Measurements from ENCODE around the gene ABLIM1. TPM values are rescaled to one million over a fixed set of nuclear protein-coding genes. Genes with fewer than 3 reads are reported as not detected.
A peak's percentile ranks its signal among the peaks of the same experiment; 100 is the strongest.

The ABLIM1 gene
- total RNA-seq, 1 donor from 2014 or later, result 70.0 TPM

DNA sequence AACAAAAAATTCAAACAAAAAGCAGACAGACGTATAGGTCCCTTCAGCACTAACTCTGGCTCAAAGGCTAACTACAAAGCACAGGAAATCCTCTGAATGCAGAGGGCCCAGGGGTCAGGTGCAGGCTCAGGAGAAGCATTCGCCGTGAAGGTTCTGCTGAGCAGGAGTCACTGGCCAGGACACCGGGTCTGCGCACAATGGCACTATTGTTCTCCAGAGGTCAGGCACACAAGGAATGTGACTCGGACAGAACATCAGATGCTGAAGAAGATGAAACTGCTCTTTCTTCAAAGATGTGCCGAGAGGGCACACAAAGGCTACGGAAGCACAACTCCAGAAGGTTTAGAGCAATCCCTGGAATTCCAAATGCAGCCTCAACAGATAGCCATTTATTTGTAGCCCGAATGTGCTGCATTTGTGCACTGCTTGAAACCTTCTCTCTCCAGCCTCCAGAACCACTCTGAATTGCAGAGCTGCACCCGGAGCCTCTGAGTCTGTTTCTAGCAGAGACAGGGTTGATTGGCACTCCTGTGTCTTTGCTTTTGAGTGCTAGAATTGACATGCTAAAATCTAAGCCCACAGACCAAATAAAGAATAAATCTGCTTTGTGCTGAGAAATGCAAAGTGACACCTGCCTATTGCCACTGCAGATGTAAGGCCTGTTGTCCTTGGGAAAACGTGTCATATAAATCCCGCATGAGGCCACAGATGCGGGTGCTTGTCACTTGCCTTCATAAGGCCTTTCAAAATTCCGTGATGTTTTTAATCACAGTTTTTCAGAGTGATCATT is 168.4 kb downstream of the ABLIM1 start:
- Histone ChIP-seq H3K9ac (ENCODE audit: low read length) (no peak overlapping the region), H3K27ac (ENCODE audit: low read depth, low read length) (no peak overlapping the region), H3K79me2 (ENCODE audit: insufficient read depth, low read length) (no peaks in the 10 kb centered on the region), H3K36me3 (ENCODE audit: insufficient read depth, low read length) (no peaks in the 10 kb centered on the region), H4K20me1 (ENCODE audit: insufficient read depth, low read length) (no peaks in the 10 kb centered on the region), H3K9me3 (ENCODE audit: insufficient read depth, low read depth, low read length) (no peaks in the 10 kb centered on the region), H2AFZ (ENCODE audit: low read depth, low read length) (no peak overlapping the region), H3K4me3 (ENCODE audit: insufficient read depth, low read depth, low read length) (no peak overlapping the region), H3K4me1 (ENCODE audit: insufficient read depth, low read length) (peaks cover 13% of the 10 kb centered on the region), H3K4me2 (ENCODE audit: low read length) (peak overlapping the region; percentile 33), H3K27me3 (ENCODE audit: insufficient read depth, low read length) (no peaks in the 10 kb centered on the region)
- peaks cover 56% of the 10 kb centered on the region for H3K4me1 Mint-ChIP-seq (ENCODE audit: low read depth, unreplicated experiment)
- H3K27ac Mint-ChIP-seq (ENCODE audit: unreplicated experiment), result peak overlapping the region; percentile 64
- DNase-seq (ENCODE audit: low read depth), result no peak
- peaks cover 5% of the 10 kb centered on the region for H3K9me3 Mint-ChIP-seq (ENCODE audit: unreplicated experiment)
- H3K36me3 Mint-ChIP-seq (ENCODE audit: low read depth, unreplicated experiment), result peaks cover 12% of the 10 kb centered on the region
- H3K4me3 Mint-ChIP-seq (ENCODE audit: unreplicated experiment), result no peak overlapping the region
- H3K27me3 Mint-ChIP-seq (ENCODE audit: low read depth, unreplicated experiment), result no peaks in the 10 kb centered on the region
- TF ChIP-seq, protein P1, sequence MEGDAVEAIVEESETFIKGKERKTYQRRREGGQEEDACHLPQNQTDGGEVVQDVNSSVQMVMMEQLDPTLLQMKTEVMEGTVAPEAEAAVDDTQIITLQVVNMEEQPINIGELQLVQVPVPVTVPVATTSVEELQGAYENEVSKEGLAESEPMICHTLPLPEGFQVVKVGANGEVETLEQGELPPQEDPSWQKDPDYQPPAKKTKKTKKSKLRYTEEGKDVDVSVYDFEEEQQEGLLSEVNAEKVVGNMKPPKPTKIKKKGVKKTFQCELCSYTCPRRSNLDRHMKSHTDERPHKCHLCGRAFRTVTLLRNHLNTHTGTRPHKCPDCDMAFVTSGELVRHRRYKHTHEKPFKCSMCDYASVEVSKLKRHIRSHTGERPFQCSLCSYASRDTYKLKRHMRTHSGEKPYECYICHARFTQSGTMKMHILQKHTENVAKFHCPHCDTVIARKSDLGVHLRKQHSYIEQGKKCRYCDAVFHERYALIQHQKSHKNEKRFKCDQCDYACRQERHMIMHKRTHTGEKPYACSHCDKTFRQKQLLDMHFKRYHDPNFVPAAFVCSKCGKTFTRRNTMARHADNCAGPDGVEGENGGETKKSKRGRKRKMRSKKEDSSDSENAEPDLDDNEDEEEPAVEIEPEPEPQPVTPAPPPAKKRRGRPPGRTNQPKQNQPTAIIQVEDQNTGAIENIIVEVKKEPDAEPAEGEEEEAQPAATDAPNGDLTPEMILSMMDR (IDR thresholded peaks at IDR 0.05; ENCODE audit: insufficient read depth, low read depth, low read length), result no peak
- TF ChIP-seq EZH2 (IDR thresholded peaks at IDR 0.05; ENCODE audit: insufficient read depth, low read length), result no peak
- FAIRE-seq, result no peak

DNA sequence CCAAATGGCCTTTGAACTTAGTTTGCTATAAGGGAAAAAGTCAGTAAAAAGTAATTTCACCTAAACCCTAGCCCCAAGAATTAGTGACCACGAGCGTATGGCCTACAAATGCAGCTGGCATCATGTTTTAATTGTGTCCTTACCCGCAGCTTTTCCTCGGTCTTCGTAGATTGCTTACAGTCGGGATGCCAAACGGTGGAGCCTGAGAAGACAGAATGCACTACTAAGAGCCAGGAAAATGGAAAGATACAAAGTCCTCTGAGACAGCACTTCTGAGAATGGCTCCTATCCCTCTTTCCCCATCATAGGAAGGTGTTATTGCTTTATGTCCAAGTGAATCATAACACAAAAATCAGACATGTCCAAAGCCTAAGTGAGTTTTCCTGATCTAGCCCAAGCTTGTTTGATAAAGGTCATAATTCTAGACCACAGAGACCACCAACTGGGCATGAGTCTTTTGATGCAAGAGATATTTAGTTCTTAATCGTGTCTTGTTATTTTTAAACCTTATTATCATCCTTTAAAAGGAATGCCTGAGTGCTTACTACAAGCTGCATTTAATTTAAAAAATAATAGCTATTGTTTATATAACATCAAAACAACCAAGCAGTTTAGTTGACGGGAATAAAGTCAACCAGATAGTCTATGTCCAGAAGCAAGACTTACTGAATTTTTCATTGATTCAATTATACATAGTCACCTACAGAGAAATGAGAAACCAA is 170.1 kb downstream of the ABLIM1 start:
- Mint-ChIP-seq H3K9me3 (ENCODE audit: unreplicated experiment) (peaks cover 7% of the 10 kb centered on the region), H3K4me3 (ENCODE audit: unreplicated experiment) (no peak overlapping the region), H3K27ac (ENCODE audit: unreplicated experiment) (peak overlapping the region; percentile 92), H3K27me3 (ENCODE audit: low read depth, unreplicated experiment) (no peaks in the 10 kb centered on the region), H3K4me1 (ENCODE audit: low read depth, unreplicated experiment) (peaks cover 51% of the 10 kb centered on the region), H3K36me3 (ENCODE audit: low read depth, unreplicated experiment) (peaks cover 26% of the 10 kb centered on the region)
- H3K27ac ChIP-seq (ENCODE audit: low read depth, low read length), result peak overlapping the region; percentile 28
- peak overlapping the region; percentile 42 for H3K4me2 ChIP-seq (ENCODE audit: low read length)
- H3K36me3 ChIP-seq (ENCODE audit: insufficient read depth, low read length), result no peaks in the 10 kb centered on the region
- FAIRE-seq, result no peak
- peak; percentile 62 for DNase-seq (ENCODE audit: low read depth)
- no peaks in the 10 kb centered on the region for H4K20me1 ChIP-seq (ENCODE audit: insufficient read depth, low read length)
- no peak for TF ChIP-seq EZH2 (IDR thresholded peaks at IDR 0.05; ENCODE audit: insufficient read depth, low read length)
- TF ChIP-seq, protein P1 (IDR thresholded peaks at IDR 0.05; ENCODE audit: insufficient read depth, low read depth, low read length), result no peak
- H3K9ac ChIP-seq (ENCODE audit: low read length), result no peak overlapping the region
- H3K27me3 ChIP-seq (ENCODE audit: insufficient read depth, low read length), result no peaks in the 10 kb centered on the region
- peaks cover 13% of the 10 kb centered on the region for H3K4me1 ChIP-seq (ENCODE audit: insufficient read depth, low read length)
- no peak overlapping the region for H2AFZ ChIP-seq (ENCODE audit: low read depth, low read length)
- H3K9me3 ChIP-seq (ENCODE audit: insufficient read depth, low read depth, low read length), result no peaks in the 10 kb centered on the region
- H3K4me3 ChIP-seq (ENCODE audit: insufficient read depth, low read depth, low read length), result no peak overlapping the region
- H3K79me2 ChIP-seq (ENCODE audit: insufficient read depth, low read length), result no peaks in the 10 kb centered on the region
